Subcutaneous abdominal adipose tissue (tissue), 5 donors: ENCODE data around the gene LYAR.

Source experiments
- H3K27ac ChIP-seq: one replicate; pipeline ENCODE4 v1.7.0; 2013; ENCODE audit warnings: low read depth, mild to moderate bottlenecking, inconsistent platforms, low read length, moderate library complexity
- H3K27me3 ChIP-seq, 5 donors: one replicate each; pipeline ENCODE4 v1.7.0; 2013; ENCODE audit warnings: low read length in 5 of 5, inconsistent platforms in 1 of 5; ENCODE audit not compliant: control insufficient read depth in 5 of 5, insufficient read depth in 4 of 5
- H3K36me3 ChIP-seq, 5 donors: one replicate each; pipeline ENCODE4 v1.7.0; 2013; ENCODE audit warnings: low read length in 5 of 5; ENCODE audit not compliant: control insufficient read depth in 5 of 5, insufficient read depth in 5 of 5
- H3K4me1 ChIP-seq, 5 donors: one replicate each; pipeline ENCODE4 v1.7.0; 2013; ENCODE audit warnings: low read length in 5 of 5, mild to moderate bottlenecking in 3 of 5, moderate library complexity in 1 of 5; ENCODE audit not compliant: control insufficient read depth in 5 of 5, insufficient read depth in 5 of 5
- H3K4me3 ChIP-seq, 5 donors: one replicate each; pipeline ENCODE4 v1.7.0; 2013; ENCODE audit warnings: low read length in 5 of 5, low read depth in 1 of 5
- H3K9ac ChIP-seq, 5 donors: one replicate each; pipeline ENCODE4 v1.7.0; 2013; ENCODE audit warnings: low read length in 5 of 5, mild to moderate bottlenecking in 4 of 5, moderate library complexity in 3 of 5
- H3K9me3 ChIP-seq, 5 donors: one replicate each; pipeline ENCODE4 v1.7.0; 2013; ENCODE audit warnings: low read length in 5 of 5; ENCODE audit not compliant: control insufficient read depth in 5 of 5
- donor health status: healthy.
- donor health status: healthy.
- donor health status: healthy.
- donor health status: healthy.
- donor health status: healthy.

LYAR gene, protein sequence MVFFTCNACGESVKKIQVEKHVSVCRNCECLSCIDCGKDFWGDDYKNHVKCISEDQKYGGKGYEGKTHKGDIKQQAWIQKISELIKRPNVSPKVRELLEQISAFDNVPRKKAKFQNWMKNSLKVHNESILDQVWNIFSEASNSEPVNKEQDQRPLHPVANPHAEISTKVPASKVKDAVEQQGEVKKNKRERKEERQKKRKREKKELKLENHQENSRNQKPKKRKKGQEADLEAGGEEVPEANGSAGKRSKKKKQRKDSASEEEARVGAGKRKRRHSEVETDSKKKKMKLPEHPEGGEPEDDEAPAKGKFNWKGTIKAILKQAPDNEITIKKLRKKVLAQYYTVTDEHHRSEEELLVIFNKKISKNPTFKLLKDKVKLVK

DNA sequence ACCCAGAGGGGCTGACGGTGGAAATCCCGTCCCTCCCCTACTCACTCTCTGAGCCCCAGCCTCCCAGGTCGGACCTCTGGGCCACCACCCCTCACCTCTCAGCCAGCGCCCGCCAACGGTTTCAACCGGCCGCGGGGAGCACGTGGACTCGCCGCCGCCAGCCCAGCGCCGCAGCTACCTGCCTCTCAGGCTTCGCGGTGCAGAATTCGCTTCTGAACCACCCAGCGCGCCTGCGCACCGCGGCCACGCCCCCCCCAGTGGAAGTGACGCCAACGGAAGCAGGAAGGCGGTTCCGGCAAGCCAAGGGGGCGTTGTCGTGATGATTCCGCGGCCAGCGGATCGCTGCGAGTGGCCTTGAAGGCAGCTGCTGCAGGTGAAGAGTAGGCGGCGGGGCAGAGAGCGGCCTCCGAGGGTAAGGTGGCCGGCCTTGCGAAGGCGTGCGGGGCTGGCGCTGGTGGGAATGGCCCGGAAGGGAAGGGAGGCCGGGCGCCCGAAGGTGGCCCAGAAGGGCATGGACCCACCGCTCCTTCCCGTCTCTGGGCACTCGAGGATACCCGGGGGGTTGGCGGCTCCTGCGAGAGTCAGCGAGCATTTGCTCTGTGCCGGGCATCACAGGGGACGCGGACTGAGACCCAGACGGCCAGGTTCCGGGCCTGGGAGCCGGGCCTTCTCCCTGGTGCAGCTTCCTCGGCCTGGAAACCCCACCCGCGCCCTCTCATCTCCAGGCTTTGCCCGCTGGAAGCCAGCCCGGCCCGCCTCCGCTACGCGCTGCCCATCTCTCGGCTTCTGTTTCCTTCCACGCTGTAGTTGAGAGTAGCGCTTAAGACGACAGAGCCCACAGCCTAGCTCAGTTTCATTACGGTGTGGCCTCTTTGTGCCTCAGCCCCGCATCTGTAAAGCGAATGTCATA is at the start of gene LYAR, which contains the start of gene ZBTB49:
TSS of gene LYAR (minus strand) at position 214 of the 910 bp plus-strand sequence. CDS start 6,412 bp downstream, outside the sequence.
TSS of gene ZBTB49 (plus strand) at position 311 of the 910 bp plus-strand sequence. CDS start 9,695 bp downstream, outside the sequence.
- Histone ChIP-seq H3K4me3 (peak within 1 kb of the TSS; percentile 91 to 98 (median 95)), H3K9ac (peak within 1 kb of the TSS; percentile 57 to 94 (median 85)), H3K9me3 (no peaks in the 10 kb centered on the region), H3K27me3 (no peaks in the 10 kb centered on the region), H3K27ac (peak within 1 kb of the TSS; percentile 63), H3K4me1 (peaks cover 6 to 27% (median 24%) of the 10 kb centered on the region in 5 donors), H3K36me3 (peaks cover 10 to 15% (median 11%) of the 10 kb centered on the region in 5 donors)

DNA sequence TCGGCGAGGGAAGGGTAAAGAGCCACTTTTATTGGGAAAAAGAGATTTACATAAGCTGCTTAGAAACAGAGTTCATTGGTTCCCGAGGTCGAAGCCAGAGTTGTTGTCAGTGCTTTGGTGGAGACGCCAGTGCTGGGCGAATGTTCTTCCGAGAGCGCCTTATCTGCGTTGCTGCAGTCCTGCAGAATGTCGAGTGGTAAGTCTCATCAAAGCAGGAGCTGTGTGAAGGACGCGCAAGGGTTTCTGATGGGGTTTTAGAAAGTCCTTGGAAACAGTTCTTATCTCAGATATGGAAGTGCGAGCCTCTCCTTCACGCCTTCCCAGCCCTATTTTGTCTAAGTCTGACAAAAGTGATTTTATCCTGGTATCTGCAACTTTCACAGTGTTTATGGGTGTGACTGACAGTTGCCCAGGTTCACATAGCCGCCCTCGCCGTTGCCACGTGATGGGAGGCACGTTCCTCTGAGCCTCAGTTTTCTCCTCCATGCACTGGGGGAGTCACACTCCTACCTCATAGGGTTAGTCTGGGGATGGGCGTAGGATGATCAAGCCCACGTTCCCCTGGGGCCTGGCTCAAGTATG is 49.6 kb upstream of the LYAR start:
- H3K27ac ChIP-seq, result no peak overlapping the region
- H3K36me3 ChIP-seq, result no peaks in the 10 kb centered on the region
- no peaks in the 10 kb centered on the region for H3K9me3 ChIP-seq
- no peak overlapping the region for H3K9ac ChIP-seq
- peaks cover 0 to 2% (median 0%) of the 10 kb centered on the region in 5 donors for H3K4me1 ChIP-seq
- peaks cover 0 to 8% (median 2%) of the 10 kb centered on the region in 5 donors for H3K27me3 ChIP-seq
- H3K4me3 ChIP-seq, result no peak overlapping the region

DNA sequence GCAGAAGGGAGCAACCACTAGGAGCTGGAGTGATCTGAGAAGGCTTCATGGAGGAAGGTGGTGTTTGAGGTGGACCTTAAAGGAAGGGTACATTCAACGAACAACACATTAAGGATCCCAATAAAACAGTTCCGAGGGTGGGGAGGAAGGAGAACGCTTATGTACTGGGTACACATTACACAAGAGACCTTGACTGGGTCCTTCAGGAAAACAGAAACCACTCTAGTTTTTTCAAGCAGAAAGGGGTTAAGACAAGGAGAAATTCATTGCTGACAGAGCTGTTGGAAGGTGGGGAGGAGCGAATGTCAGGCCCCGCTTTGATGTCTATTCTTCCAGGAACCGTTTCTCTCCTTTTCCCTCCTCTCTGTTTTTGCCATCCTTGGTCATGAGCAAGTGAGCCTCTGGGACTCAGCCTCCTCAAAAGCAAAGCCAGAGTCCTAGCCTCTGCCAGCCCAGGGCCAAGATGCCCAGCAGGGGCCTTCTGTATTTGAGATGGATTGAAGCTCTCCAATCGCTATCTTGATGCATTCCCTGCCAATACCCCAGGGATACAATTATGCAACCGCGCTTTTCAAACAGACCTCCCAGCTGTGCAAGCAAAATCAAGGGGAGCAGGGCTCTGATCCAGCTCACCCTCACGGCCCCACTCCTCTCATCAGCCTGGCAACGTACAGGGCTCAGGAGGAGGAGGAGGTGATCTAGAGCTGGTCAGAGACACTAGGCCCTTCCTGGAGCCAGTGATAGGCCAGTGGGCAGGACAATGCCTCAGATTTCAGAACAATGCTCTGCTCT is 48.5 kb upstream of the LYAR start:
- Histone ChIP-seq H3K4me3 (no peak overlapping the region), H3K4me1 (peaks cover 0 to 2% (median 0%) of the 10 kb centered on the region in 5 donors), H3K27ac (no peak overlapping the region), H3K36me3 (no peaks in the 10 kb centered on the region), H3K27me3 (peaks cover 0 to 5% (median 2%) of the 10 kb centered on the region in 5 donors), H3K9me3 (no peaks in the 10 kb centered on the region), H3K9ac (no peak overlapping the region)

DNA sequence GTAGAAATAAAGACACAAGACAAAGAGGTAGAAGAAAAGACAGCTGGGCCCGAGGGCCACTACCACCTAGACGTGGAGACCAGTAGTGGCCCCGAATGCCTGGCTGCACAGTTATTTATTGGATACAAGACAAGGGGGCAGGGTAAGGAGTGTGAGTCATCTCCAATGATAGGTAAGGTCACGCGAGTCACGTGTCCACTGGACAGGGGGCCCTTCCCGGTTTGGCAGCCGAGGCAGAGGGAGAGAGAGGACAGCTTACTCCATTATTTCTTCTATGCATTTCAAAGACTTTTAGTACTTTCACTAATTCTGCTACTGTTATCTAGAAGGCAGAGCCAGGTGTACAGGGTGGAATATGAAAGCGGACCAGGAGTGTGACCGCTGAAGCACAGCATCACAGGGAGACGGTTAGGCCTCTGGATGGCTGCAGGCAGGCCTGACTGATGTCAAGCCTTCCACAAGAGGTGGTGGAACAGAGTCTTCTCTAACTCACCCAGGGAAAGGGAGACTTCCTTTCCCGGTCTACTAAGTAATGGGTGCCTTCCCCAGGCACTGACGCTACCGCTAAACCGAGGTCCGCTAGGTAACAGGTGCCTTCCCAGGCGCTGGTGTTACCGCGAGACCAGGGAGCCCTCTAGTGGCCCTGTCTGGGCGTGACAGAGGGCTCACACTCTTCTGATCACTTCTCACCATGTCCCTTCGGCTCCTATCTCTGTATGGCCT is 45.0 kb upstream of the LYAR start:
- peaks cover 0 to 2% (median 0%) of the 10 kb centered on the region in 5 donors for H3K9me3 ChIP-seq
- H3K4me3 ChIP-seq, result no peak overlapping the region

DNA sequence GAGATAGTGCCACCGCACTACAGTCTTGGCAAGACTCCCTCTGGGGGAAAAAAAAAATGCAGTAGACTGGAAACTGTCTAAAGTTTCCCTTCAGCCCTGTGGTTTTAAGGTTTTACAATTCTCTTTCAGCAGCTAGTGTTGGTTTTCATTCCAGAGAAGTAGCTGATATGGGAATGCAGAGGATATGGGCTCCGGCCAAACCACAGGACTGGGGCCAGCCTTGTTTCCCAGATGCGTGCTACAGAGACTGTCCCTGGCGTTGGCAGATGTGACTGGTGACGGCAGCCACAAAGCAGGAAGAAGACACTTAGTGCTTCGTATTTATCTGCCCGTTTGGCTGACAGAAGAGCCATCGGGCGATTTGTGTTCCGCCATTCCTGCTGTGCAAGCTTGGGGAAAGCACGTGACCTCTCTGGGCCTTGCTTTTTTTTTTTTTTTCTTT is 43.3 kb upstream of the LYAR start:
- peak overlapping the region in 1 of 5 donors; percentile 4 for H3K9ac ChIP-seq
- peaks cover 0 to 2% (median 0%) of the 10 kb centered on the region in 5 donors for H3K9me3 ChIP-seq
- no peak overlapping the region for H3K27ac ChIP-seq
- H3K36me3 ChIP-seq, result no peaks in the 10 kb centered on the region
- H3K27me3 ChIP-seq, result peaks cover 0 to 2% (median 0%) of the 10 kb centered on the region in 5 donors
- H3K4me3 ChIP-seq, result no peak overlapping the region
- H3K4me1 ChIP-seq, result peaks cover 0 to 2% (median 0%) of the 10 kb centered on the region in 5 donors

More for the DNA sequence above, 45.0 kb upstream of the LYAR start:
- Histone ChIP-seq H3K36me3 (no peaks in the 10 kb centered on the region), H3K27ac (no peak overlapping the region), H3K9ac (no peak overlapping the region), H3K4me1 (no peaks in the 10 kb centered on the region), H3K27me3 (peaks cover 0 to 5% (median 2%) of the 10 kb centered on the region in 5 donors)

DNA sequence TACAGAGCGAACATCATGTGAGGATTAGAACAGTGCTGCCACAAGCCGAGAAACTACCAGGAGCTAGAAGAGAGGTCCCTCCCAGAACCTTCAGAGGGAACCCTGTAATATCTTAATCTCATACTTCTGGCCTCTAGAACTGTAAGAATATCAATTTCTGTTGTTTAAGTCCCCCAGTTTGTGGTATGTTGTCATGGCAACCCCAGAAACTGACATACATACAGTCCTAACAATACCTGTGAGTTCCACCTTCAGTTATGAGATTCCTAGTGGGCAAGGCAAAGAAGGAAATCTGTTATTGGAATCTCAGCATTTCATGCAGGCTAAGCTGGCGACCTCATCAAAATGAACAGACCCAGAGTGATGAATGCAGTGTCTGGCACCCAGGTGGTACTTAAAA is 42.6 kb upstream of the LYAR start:
- peaks cover 0 to 2% (median 0%) of the 10 kb centered on the region in 5 donors for H3K27me3 ChIP-seq
- no peak overlapping the region for H3K4me3 ChIP-seq
- no peaks in the 10 kb centered on the region for H3K36me3 ChIP-seq
- H3K9me3 ChIP-seq, result peaks cover 0 to 2% (median 0%) of the 10 kb centered on the region in 5 donors
- no peak overlapping the region for H3K9ac ChIP-seq
- no peak overlapping the region for H3K27ac ChIP-seq
- H3K4me1 ChIP-seq, result peaks cover 0 to 4% (median under 1%) of the 10 kb centered on the region in 5 donors

DNA sequence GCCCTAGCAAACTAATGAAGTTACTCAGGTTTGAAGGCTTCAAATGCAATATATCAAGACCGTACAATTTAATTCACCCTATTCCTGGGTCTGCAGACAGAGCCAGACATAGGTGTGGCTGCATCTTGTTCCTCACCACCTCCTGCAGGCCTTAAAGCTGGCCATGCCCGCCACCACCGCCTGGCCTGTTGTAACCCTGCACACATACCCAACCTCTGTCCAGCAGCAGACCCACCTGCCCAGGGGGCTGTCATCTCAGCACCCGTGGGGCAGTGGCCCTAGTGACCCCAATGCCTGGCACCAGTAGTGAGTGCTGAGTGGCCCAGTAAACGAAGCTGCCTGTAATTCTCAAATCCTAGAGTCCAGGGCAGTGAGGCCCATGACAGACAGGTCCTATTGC is 40.8 kb upstream of the LYAR start:
- H3K27me3 ChIP-seq, result no peaks in the 10 kb centered on the region
- peaks cover 0 to 6% (median 2%) of the 10 kb centered on the region in 5 donors for H3K4me1 ChIP-seq
- no peak overlapping the region for H3K4me3 ChIP-seq
- no peak overlapping the region for H3K27ac ChIP-seq
- peaks cover 0 to 2% (median 0%) of the 10 kb centered on the region in 5 donors for H3K9me3 ChIP-seq
- no peaks in the 10 kb centered on the region for H3K36me3 ChIP-seq
- no peak overlapping the region for H3K9ac ChIP-seq

DNA sequence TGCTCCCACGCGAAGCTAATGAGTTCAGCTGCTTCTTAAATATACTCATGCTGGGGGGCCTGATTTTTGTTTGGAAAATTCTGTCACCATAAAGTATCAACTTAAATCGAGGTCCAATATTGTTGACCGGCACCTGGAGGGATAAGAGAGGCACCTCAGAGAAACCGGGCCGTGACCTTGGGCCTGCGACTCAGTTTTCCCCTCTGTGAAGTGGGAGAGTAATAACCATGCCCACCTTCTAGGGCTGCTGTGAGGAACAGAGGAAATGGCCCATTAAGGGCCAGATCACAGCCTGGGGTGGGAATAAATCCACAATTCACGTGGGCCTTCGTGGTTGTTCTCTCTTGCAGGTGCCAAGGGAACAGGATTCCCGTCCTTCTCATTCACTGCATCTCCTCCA is 39.5 kb upstream of the LYAR start:
- Histone ChIP-seq H3K4me1 (peaks cover 0 to 6% (median 2%) of the 10 kb centered on the region in 5 donors), H3K9me3 (peaks cover 0 to 2% (median 0%) of the 10 kb centered on the region in 5 donors), H3K27ac (no peak overlapping the region), H3K9ac (no peak overlapping the region), H3K4me3 (no peak overlapping the region), H3K36me3 (no peaks in the 10 kb centered on the region), H3K27me3 (no peaks in the 10 kb centered on the region)
